GM21367 (cell line): ENCODE data around the gene CALM3.
"Not testable (repeated sequence)": the region's sequence is repeated elsewhere in the genome, so short reads cannot be mapped to it uniquely, and the experiment has no call there.

Experiments
- ATAC-seq: cut with Tn5 transposase; IDR thresholded peaks from one replicate; pipeline ENCODE4 v1.9.1; 2021; ENCODE audit not compliant: unreplicated experiment

The CALM3 gene

GRCh38 chr19:46601318-46602224 lies at the start of gene CALM3:
TSS of gene CALM3 (plus strand) at chr19:46601330. CDS start at chr19:46601435, 105 bp downstream.
- ATAC-seq, result no peak

GRCh38 chr19:46552891-46553290 lies 48.2 kb upstream of the CALM3 start:
- no peak for ATAC-seq

GRCh38 chr19:46554161-46554560 lies 47.0 kb upstream of the CALM3 start:
- ATAC-seq, result no peak

- ATAC-seq, result no peak
Measured at GRCh38 chr19:46555628-46556280, 45.4 kb upstream of the CALM3 start.

GRCh38 chr19:46556471-46556870 lies 44.7 kb upstream of the CALM3 start:
- not testable (repeated sequence) for ATAC-seq

- no peak for ATAC-seq
Measured at GRCh38 chr19:46559203-46559602, 41.9 kb upstream of the CALM3 start.

- not testable (repeated sequence) for ATAC-seq
Measured at GRCh38 chr19:46559675-46560074, 41.5 kb upstream of the CALM3 start.

- ATAC-seq, result no peak
Measured at GRCh38 chr19:46564701-46565100, 36.4 kb upstream of the CALM3 start.

GRCh38 chr19:46571495-46571894 lies 29.6 kb upstream of the CALM3 start:
- no peak for ATAC-seq

GRCh38 chr19:46573679-46574498 lies 27.2 kb upstream of the CALM3 start:
- no peak for ATAC-seq

GRCh38 chr19:46574533-46574932 lies 26.6 kb upstream of the CALM3 start:
- ATAC-seq, result no peak

GRCh38 chr19:46578450-46578849 lies 22.7 kb upstream of the CALM3 start:
- no peak for ATAC-seq

GRCh38 chr19:46579361-46579879 lies 21.7 kb upstream of the CALM3 start:
- ATAC-seq, result no peak

GRCh38 chr19:46580247-46580646 lies 20.9 kb upstream of the CALM3 start:
- ATAC-seq, result no peak

- no peak for ATAC-seq
Measured at GRCh38 chr19:46585539-46585938, 15.6 kb upstream of the CALM3 start.

GRCh38 chr19:46586294-46586693 lies 14.8 kb upstream of the CALM3 start:
- ATAC-seq, result no peak

GRCh38 chr19:46587861-46588260 lies 13.3 kb upstream of the CALM3 start:
- ATAC-seq, result no peak

GRCh38 chr19:46591254-46591653 lies 9.9 kb upstream of the CALM3 start:
- no peak for ATAC-seq

GRCh38 chr19:46591870-46592269 lies 9.3 kb upstream of the CALM3 start:
- ATAC-seq, result no peak

GRCh38 chr19:46596008-46596407 lies 5.1 kb upstream of the CALM3 start:
- no peak for ATAC-seq

- no peak for ATAC-seq
Measured at GRCh38 chr19:46598372-46598917, 2.7 kb upstream of the CALM3 start.
